WI38 (cell line): Measurements from ENCODE around the gene CIROP.

Experiments used
- H3K4me3 ChIP-seq: 2 replicates; pipeline ENCODE4 v1.5.1; 2011; ENCODE audit warnings: low read depth, mild to moderate bottlenecking, control low read depth, low read length
- TF ChIP-seq, protein P1 (sequence below): IDR thresholded peaks from 2 replicates; pipeline ENCODE4 v1.5.1; 2012; ENCODE audit warnings: low read depth, mild to moderate bottlenecking, control low read depth, low read length

CIROP gene, protein sequence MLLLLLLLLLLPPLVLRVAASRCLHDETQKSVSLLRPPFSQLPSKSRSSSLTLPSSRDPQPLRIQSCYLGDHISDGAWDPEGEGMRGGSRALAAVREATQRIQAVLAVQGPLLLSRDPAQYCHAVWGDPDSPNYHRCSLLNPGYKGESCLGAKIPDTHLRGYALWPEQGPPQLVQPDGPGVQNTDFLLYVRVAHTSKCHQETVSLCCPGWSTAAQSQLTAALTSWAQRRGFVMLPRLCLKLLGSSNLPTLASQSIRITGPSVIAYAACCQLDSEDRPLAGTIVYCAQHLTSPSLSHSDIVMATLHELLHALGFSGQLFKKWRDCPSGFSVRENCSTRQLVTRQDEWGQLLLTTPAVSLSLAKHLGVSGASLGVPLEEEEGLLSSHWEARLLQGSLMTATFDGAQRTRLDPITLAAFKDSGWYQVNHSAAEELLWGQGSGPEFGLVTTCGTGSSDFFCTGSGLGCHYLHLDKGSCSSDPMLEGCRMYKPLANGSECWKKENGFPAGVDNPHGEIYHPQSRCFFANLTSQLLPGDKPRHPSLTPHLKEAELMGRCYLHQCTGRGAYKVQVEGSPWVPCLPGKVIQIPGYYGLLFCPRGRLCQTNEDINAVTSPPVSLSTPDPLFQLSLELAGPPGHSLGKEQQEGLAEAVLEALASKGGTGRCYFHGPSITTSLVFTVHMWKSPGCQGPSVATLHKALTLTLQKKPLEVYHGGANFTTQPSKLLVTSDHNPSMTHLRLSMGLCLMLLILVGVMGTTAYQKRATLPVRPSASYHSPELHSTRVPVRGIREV

GRCh38 chr14:23104591-23105347 lies at the start of gene CIROP:
Gene CIROP (minus strand): TSS chr14:23104989. CDS start chr14:23104920, 69 bp downstream.
- no peak within 1 kb of the TSS for H3K4me3 ChIP-seq
- TF ChIP-seq, protein P1, sequence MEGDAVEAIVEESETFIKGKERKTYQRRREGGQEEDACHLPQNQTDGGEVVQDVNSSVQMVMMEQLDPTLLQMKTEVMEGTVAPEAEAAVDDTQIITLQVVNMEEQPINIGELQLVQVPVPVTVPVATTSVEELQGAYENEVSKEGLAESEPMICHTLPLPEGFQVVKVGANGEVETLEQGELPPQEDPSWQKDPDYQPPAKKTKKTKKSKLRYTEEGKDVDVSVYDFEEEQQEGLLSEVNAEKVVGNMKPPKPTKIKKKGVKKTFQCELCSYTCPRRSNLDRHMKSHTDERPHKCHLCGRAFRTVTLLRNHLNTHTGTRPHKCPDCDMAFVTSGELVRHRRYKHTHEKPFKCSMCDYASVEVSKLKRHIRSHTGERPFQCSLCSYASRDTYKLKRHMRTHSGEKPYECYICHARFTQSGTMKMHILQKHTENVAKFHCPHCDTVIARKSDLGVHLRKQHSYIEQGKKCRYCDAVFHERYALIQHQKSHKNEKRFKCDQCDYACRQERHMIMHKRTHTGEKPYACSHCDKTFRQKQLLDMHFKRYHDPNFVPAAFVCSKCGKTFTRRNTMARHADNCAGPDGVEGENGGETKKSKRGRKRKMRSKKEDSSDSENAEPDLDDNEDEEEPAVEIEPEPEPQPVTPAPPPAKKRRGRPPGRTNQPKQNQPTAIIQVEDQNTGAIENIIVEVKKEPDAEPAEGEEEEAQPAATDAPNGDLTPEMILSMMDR = no peak

- TF ChIP-seq, protein P1 = no peak
- no peak overlapping the region for H3K4me3 ChIP-seq
These were observed 49.3 kb upstream of the CIROP start for GRCh38 chr14:23153851-23154796.

GRCh38 chr14:23151342-23151741 lies 46.6 kb upstream of the CIROP start:
- H3K4me3 ChIP-seq = no peak overlapping the region
- TF ChIP-seq, protein P1 = no peak

DNA sequence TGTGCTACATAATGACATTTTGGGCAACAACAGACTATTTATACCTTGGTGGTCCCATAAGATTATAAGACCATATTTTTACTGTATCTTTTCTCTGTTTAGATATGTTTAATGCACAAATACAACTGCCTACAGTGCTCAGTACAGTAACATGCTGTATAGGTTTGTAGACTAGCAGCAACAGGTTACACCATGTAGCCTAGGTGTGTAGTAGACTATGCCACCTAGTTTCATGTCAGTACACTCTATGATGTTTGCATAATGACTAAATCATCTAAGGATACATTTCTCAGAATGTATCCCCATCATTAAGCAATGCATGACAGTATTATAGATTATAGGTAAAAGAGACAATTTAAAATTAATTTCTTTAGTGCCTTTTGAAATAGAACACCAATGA lies 45.0 kb upstream of the CIROP start:
- TF ChIP-seq, protein P1 = no peak

GRCh38 chr14:23148591-23149249 lies 43.9 kb upstream of the CIROP start:
- TF ChIP-seq, protein P1 = no peak
- H3K4me3 ChIP-seq = no peak overlapping the region

More for the DNA sequence above, 45.0 kb upstream of the CIROP start:
- no peak overlapping the region for H3K4me3 ChIP-seq

DNA sequence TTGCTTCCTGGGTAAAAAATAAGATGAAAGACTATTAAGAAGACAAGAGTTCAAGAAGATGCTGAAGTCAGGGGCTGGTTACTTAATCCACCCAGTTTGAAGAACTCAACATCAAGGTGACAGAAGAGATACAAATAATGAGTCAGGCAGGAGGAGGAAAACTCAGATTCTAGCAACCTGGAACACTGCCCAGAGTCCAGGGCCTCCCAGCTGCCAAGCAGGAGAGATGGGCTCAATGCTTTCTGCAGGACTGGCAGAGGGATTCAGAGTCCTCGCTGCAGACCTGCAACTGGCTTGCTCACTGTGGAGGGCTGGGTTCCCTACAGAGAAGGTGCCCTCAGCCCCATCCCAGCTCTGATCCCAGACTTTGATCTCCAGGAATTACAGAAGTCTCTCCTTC lies 42.9 kb upstream of the CIROP start:
- TF ChIP-seq, protein P1 = no peak
- H3K4me3 ChIP-seq = no peak overlapping the region
